ENCODE data around the gene LAMC3.
"Not testable (repeated sequence)": the region's sequence is repeated elsewhere in the genome, so short reads cannot be mapped to it uniquely, and the experiment has no call there.

Gene LAMC3

GRCh38 chr9:131031005-131031641, 22.1 kb downstream of the LAMC3 start:
- no peak for DNase-seq

DNA sequence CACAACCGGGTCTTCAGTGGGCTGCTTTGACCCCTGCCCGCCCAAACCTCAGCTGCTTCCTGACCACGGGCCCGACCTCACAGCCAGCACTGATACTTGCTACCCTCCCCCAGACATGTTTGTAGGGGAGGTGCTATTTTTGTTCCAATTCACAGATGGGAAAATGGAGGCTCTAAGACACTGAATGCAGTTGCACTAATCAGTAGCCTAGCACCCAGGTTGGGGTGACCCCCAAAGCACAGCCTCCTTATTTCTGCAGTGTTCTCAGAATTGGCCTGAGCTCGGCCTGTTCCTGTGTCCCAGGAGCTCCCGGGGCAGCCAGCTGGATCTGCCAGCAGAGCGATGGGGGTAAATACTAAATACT, 22.6 kb downstream of the LAMC3 start:
- DNase-seq = no peak

GRCh38 chr9:131032384-131032783, 23.4 kb downstream of the LAMC3 start:
- DNase-seq = no peak

DNA sequence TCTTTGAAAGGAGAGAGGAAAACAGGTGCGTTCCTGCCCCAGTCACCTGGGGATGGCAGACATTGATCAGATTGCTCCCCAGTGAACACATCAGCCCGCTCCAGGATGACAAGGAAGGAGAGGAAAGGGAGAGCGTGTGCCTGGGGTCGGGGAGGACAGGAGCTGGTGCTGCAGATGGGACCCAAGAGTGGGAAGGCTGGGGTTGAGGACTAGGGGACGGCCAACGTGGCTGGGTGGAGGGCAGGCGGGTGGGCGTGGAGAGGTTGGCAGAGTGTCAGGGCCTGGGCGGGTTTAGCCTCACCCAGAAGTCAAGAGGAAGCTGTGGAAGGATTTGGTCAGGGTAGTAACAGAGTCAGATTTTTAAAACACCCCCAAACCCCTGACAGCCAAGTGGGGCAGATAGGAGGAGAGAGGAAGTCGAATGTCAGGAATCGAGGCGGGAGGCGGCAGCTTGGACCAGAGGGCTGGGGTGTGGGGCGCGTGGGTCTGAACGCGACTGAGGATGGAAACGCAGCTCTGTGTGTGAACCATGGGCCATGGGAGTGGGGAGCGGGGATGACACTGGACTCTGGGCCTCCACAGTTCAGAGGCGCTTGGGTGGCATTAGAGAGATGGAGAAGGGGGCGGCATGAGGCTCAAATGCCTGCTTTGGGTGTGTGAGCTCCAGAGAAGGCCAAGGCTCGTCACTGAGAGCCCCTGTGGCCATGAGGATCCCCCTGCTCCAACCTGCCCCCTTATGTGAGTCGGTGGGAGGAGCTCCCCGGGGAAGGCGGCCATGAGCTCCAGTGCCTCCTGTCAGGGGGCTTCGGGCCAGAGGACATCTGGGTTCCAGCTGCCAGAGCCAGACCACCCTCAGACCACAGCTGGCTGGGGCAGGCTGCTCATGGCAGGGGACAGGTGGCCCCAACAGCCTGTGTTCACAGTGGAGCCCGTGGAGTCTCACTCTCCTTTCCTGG, 24.6 kb downstream of the LAMC3 start:
- no peak for DNase-seq

DNA sequence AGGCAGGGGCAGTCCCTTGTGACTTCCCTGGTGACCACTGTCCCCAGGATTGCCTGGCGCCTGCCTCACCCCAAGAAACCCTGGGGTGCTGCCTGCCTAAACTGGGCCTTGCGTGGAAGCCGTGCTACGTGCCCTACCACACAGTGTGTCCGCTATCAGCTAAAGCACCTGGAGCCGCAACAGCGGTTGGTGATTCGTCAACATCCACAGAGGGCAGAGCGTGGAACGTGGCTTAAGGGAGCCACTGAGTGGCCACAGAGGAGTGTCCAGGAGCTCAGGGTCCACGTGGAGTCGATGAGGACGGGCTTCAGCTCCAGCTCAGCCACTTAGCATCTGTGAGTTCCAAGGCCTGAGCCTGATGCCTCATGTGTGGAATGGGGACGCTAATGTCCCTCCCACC, 25.3 kb downstream of the LAMC3 start:
- no peak for DNase-seq

DNA sequence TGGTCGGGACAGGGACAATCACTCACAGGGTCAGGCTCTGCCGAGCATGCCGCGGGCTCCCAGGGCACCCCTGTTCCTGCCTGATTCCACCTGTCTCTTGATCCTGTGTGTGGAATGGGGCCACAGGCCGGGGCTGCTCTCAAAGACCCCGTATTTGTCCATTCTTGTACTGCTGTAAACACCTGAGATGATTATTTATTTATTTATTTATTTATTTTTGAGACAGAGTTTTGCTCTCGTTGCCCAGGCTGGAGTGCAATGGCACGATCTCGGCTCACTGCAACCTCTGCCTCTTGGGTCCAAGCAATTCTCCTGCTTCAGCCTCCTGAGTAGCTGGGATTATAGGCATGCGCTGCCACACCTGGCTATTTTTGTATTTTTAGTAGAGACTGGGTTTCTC, 25.8 kb downstream of the LAMC3 start:
- DNase-seq = not testable (repeated sequence)

- DNase-seq = no peak
Measured at GRCh38 chr9:131035548-131035947, 26.6 kb downstream of the LAMC3 start.

GRCh38 chr9:131036071-131036470, 27.1 kb downstream of the LAMC3 start:
- DNase-seq = no peak

GRCh38 chr9:131036529-131037334, 27.8 kb downstream of the LAMC3 start:
- DNase-seq = no peak

- no peak for DNase-seq
Measured at GRCh38 chr9:131037335-131038255, 28.6 kb downstream of the LAMC3 start.

- no peak for DNase-seq
Measured at GRCh38 chr9:131038256-131039128, 29.5 kb downstream of the LAMC3 start.

DNA sequence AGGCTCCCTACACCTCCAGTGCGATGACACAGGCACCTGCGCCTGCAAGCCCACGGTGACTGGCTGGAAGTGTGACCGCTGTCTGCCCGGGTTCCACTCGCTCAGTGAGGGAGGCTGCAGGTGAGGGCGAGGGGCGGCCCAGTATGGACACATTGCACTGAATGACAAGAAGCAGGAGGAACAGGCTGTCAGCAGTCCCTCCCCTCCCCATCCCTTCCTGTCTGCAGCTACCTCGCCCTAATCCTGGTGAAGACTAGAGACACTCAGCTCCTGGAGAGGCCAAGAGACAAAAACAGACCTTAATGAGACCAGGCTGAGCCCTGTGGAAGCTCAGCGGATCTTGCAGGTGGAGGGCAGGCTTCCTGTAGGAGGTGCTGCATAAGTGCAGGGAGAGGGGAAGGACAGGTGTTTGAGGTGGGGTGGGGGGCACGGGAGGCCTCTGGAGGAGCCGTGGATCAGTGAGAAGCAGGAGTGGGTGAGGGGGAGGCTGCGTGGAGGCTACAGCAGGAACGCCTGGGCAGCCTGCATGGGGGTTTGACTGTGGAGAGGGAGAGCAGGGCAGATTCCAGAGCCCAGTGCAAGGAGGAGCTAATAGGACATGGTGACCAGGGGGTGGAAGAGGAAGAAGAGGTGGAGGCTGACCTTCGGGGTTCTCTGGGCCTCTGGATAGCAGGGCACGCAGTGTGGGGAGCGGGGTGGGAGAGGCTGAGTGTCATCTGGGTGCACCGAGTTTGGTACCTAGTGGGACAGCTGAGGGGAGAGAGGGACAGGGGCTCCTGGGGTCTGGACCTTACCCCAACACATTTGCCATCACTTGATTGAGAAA, 30.4 kb downstream of the LAMC3 start:
- DNase-seq = no peak

GRCh38 chr9:131042666-131043065, 33.7 kb downstream of the LAMC3 start:
- DNase-seq = no peak

- DNase-seq = no peak
Measured at GRCh38 chr9:131043087-131043486, 34.1 kb downstream of the LAMC3 start.

DNA sequence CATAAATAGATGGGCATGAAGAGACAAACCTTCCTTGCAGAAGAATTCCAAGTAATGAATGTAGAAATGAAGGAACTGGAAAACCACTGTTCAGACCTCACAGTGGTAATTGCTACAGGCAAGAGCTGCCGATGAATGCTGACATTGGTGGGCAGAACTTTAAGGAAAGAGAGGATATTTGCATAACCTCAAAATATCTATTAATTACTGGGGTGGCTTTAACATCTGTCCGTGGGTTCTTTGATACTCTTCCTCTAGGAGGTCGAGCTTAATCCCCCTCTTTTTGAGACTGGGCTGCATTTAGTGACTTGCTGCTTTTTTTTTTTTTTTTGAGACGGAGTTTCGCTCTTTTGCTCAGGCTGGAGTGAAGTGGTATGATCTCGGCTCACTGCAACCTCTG, 34.7 kb downstream of the LAMC3 start:
- DNase-seq = no peak

DNA sequence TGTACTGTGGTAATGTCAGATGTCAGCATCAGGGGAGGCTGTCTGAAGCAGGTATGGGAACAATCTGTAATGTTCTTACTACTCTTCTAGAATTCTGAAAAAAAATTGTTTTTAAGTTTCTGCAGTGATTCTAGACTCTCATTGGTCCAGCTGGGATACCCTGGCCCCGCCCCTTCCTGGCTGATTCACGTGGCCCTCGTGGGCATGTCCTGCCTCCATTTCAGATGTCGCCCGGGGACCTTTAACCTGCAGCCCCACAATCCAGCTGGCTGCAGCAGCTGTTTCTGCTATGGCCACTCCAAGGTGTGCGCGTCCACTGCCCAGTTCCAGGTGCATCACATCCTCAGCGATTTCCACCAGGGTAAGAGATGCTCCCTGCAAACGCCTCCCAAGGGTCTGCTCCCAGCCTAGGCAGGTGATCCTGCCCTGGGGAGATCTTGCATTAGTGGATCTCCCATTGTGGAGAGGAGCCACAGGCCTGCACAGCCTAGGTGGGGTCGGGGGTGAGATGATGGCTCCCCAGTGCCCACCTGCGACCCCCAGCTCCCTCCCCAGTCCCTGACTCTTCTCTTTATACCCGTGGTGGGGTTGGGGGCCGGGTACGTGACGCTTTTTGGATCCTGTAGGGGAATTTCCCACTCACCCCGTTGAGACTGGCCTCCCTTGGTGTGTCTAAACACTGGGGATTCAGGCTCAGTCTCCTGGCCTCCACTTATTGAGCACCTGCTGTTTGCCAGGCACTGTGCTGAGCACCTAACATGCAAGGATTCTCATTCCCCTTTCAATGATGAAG, 36.5 kb downstream of the LAMC3 start:
- peak in 1 of 2 donors; percentile 38 for DNase-seq

GRCh38 chr9:131046093-131046380, 37.1 kb downstream of the LAMC3 start:
- no peak for DNase-seq

- DNase-seq = peak; percentile 64 to 71
Measured at GRCh38 chr9:131046581-131047202, 37.7 kb downstream of the LAMC3 start.

GRCh38 chr9:131048332-131048731, 39.4 kb downstream of the LAMC3 start:
- DNase-seq = no peak
